GM21576 (cell line): Measurements from ENCODE around the gene ZNF343.

Experiments
- ATAC-seq: cut with Tn5 transposase; IDR thresholded peaks from one replicate; pipeline ENCODE4 v1.9.1; 2021; ENCODE audit warnings: mild to moderate bottlenecking, moderate library complexity; ENCODE audit not compliant: unreplicated experiment

ZNF343 gene

DNA sequence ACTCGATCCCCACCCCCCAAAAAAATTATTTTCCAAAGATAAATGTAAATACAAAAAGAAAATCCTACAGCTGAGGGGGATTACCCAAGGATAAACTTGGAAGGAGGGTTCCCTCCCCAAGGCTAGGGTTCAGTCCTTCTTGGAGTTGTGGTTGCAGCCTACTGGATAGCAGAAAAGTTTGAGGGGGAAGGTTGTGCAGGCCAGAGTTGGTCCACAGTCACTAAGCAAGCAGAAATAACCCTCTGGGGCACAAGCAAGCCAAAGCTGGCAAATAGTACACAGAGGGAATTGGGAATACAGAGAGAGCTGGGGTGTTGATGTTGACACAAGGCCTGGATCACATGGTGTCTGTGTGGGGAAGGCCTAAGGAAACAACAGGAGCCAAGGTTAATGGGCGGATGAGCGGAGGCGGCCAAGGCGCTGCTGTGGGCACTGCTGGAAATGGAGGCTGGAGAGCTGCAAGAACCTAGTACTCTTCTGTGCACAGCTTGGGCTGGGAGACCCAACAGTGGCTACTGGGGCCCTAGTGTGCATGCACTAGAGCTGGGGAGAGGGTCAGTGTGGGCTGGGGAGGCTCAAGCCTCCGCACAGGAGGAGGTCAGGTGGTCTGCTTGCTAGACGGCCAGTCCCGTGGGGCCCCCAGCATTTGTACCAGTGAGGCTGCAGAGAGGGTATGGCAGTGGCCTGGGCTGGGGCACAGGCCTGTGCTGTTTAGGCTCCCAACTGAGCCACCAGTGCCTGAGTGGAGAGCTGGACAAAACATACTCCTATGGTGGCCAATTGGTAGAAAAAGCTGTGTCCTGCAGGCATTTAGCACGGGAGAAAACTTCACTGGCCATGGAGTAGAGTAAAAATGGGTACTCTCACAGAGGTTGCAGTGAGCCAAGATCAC, 32.6 kb downstream of the ZNF343 start:
- ATAC-seq: no peak

DNA sequence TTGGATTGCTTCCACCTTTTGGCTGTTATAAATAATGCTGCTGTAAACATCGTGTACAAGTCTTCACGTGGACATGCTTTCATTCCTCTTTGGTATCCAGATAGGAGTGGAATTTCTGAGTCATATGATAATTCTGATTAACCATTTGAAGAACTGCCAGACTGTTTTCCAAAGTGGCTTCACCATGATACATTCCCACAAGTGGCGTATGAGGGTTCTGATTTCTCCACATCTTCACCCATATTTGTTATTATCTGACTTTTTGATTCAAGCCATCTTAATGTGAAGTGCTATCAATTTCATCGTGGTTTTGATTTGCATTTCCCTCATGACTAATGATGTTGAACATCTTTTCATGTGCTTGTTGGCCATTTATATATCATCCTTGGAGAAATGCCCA, 35.2 kb downstream of the ZNF343 start:
- ATAC-seq: no peak

DNA sequence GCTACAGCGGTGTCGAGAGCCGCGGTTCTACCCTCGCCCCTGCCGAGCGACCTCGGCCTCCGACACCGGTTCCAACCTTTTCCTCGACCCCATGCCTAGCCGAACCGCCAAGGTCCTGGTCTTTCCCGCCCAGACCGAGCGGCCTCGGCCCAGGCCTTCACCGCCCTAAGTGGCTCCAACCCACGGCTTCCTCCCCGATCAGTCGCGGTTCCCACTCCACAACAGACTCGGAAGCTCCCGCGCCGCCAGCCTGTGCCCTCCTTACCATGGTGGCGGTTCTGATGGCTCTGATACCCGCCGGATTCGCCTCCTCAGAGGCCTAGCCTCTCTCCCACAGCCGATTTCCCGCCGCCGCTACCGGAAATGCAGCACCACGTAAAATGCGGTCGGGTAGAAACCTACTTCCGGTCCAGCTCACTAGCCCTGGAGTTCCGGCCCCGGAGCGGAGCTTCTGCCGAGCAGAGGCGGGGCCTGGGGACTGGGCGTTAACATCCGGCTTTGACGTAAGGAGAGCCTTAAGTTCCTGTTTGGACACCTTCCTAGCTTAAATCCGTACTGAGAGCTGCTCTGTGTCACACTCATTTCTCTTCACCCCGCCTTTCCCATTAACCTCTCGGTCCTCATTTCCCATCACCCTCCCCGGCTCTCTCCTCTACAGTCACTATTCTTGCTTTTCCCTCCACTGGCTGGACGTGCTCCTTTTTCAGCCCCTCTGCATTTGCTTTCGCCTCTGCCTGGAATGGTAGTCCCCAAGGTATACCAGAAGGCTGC, 38.1 kb downstream of the ZNF343 start, which contains the start of gene SNRPB:
TSS of gene SNRPB (minus strand) at position 367 of the 771 bp plus-strand sequence. CDS start at position 268, 99 bp downstream.
- peak; percentile 97 for ATAC-seq

DNA sequence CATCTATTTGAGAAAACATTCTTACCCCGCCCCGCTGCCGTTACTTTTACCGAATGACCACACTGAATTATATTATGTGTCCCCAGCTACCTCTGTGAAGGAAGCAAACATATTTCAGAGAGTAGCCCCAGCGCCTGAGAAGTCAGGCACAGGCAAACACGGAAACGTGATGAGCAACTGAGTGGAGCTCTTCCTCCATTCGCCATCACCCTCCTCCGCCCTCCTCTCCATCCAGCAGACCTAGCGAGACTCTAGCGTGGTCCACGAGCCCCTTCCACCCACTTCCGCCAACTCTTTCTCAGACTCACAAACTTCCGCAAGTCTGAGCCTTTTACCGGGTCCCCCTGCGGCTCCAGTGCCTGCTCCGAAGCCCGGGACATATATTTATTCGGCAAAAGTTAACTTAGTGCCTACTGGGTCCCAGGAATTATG, 38.7 kb downstream of the ZNF343 start:
- peak; percentile 26 for ATAC-seq

DNA sequence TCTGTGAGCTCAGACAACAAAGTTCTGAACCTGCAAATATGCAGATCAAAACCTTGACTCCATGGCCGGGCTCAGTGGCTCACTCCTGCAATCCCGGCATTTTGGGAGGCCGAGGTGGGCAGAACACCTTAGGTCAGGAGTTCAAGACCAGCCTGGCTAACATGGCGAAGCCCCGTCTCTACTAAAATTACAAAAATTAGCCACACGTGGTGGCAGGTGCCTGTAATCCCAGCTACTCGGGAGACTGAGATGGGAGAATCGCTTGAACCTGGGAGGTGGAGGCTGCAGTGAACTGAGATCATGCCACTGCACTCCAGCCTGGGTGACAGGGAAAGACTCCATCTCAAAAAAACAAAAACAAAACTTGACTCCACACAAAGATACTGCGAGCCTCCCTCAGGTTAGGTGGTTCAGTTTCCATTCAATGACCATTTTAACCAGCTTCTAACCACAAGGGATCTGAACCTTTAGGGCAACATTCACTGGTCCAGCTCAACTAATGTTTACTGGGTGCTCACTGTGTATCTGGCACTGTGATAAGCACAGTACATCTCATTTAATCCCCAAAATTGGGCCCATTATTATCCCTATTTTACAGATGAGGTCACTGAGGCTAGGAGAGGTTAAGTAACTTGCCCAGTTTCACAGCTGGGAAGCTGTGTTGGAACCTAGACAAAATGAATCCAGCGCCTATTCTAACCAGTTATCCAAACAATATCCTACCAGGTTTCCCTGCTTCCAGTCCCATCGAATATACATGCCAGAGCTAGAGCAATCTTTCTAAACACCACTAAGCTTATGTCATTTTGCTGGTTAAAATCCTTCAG, 39.9 kb downstream of the ZNF343 start:
- no peak for ATAC-seq

DNA sequence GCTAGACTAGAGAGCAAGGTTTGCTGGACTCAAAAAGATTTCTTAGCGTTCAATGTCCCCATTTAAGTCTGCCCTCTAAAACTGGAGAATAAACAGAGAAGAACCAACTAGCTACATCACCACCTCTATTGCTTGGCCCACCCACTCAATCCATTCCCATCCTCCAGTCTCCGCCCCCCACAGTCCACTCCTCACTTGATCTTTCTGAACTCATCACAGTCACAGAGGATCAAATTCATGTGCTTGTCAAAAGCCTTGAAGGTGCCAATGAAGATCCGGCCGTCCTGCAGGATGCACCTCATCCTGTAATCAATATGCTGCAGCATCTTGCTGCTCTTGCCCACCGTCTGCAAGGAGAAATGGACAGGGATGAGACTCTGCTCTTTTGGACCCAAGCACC, 41.3 kb downstream of the ZNF343 start:
- ATAC-seq: no peak

DNA sequence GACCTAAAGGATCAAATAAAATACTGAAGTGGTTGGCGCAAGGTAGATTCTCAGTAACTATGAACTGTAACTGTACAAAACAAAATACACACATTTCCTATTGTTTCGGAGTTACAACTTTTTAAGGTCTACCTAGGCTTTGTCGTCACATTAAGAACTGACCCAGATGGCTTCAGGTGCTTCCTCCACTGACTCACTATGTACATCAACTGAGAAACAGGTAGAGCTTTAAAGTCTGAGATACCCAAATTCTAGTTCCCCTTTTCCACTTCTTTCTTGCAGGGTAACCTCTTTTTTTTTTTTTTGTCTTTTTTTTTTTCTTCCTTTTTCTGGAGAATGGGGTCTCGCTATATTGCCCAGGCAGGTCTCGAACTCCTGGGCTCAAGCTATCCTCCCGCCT, 43.6 kb downstream of the ZNF343 start:
- no peak for ATAC-seq

DNA sequence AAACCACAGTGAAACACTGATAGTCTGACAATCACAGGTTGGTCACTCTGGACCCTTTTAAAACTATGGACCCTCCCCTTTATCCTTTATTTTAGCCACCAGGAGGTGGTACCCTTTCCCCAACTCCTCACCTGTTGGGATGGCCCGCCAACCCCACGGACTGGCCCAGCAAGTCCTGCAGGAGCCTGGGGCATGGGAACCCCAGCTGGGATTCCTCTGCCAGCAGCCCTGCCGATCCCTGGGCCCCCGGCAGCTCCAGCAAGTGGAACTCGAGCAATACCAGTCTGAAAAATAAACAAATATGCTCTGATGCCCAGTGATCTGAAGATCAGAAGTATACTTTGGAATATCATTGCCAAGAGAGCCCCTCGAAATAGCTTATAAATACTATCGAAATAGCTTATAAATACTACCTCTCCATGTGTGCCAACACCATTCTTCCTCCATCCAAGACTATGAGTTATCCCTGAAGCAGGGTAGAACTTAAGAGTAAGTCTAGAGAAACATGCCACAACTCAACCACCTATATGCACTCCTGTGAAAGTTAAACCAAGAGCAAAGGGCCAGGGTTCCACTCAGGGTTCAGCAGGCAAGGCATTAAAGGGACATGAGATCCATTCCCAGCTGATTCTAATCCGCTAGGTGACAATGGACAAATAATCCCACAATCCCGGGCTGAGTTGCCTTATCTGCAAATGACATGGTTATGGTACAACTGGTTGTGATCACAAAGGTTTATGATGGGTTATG, 44.9 kb downstream of the ZNF343 start:
- ATAC-seq: no peak

DNA sequence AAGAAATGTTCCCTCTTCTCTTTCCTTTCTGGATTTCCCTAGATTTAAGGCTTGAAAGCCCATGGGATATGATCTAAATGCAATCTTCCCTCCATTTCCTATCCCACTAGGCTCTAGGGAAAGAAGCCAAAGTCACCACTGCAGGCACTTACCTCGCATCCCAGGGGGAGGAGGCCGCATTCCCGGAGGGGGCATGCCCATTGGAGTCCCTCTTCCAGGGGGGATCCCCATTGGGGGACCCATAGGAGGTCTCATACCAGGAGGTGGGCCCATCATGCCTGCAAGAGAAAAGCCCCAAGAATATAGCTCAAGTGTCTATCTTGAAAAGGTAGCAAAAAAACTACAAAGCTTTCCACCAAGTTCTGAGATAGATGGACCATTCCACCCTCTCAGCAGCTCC, 46.2 kb downstream of the ZNF343 start:
- no peak for ATAC-seq

DNA sequence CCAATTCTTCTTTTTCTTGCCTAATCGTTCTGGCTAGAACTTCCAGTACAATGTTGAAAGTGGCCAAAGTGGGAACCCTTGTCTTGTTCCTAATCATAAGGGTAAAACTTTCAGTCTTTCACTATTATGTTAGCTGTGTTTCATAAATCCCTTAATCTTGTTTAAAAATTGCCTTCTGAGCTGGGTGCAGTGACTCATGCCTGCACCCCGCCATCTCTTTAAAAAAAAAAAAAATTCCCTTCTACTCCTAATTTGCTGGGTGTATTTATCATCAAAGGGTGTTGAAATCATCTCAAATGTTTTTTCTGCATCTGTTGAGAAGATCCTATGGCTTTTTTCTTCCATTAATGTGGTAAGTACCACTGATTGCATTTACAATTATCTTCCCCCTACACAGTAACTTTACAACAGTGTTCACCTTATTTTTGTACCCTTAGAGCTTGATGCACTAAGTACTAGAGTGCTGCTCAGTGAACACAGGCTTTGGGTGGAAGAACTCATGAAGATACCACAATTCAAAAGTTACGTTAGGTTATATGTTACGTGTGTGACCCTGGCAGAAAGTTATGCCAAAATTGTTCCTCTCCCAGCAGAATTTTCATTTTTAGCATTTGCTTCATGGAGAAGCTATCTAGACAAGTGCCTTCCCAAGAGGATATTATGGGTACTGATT, 47.8 kb downstream of the ZNF343 start:
- no peak for ATAC-seq

DNA sequence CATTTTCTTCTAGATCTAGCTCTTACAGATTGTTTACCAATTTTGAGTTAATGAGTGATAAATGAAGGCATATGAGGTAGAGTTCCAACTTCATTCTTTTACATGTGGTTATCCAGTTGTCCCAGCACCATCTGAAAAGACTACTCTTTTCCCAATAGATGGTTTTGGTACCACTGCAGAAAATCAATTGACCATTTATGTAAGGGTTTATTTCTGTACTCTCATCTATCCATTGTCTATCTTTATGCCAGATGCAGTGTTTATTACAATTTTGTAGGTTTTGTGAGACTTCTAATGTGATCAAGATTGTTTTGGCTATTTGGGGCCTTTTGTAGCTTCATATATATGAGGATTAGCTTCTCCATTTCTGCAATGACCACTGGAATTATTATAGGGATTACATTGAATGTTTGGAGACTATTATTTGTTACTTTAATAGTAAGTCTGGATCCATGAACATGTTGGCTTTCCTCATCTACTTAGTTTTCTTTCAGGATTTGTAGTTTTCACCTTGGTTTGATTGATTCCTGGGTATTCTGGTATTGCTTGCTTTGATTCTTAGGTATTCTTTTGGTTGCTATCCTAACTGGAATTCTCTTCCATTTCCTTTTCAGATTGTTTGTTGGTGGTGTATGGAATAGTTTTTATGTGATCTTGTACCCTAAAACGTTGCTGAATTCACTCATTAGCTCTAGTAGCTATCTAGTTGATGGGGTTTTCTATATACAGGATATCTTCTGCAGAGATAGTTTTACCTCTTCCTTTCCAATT, 48.5 kb downstream of the ZNF343 start:
- ATAC-seq: no peak

DNA sequence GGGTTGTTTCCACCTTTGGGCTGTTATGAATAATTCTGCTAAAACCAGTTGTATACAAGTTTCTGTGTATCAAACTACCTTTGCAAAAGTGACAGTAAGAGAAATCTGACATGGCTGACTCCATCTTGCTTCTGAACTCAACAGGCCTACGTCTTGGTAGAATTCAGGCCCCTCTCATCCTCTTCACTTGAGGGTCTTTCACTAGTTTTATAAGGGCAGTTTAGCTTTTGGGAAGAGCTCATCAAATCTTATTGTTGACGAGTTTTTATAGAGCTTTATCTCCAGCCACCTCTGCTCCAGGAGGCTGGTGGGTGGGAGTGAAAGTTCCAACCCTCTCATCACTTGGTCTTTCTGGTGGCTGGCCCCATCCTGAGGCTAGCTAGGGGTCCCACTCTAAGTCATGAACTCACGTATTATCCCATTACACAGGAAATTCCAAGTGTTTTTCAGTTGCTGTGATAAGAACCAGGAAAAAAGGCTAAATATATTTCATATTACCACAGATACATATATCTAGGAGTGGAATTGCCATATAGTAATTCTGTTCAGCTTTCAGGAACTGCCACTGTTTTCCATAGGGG, 49.7 kb downstream of the ZNF343 start:
- ATAC-seq: no peak

DNA sequence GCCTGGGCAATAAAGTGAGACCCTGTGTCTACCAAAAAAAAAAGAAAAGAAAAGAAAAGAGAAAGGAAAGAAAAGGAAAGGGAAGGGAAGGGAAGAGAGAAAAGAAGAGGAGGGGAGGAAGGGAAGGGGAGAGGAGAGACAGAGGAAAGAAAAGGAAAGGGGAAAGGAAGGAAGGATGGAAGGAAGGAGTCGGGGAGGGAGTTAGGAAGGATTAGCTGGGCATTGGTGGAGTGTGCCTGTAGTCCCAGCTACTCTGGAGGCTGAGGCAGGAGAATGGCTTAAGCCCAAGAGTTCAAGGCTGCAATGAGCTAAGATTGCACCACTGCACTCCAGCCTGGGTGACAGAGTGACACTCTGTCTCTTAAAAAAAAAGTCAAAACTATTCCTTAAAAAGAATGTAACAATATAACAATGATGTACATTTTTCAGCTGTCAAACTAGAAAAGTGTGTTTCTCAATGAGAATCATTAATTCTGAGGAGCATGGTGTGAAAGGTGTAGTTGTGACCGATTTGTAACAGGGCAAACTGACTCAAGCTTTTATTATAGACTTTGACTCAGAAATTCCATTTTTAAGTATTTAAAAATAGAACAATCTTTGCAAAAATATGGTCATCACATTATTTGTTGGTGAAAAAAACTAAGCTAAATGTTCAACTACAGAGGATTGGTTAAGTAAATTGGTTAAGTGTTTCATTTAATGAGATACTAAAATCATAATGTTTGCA, 52.8 kb downstream of the ZNF343 start:
- no peak for ATAC-seq

DNA sequence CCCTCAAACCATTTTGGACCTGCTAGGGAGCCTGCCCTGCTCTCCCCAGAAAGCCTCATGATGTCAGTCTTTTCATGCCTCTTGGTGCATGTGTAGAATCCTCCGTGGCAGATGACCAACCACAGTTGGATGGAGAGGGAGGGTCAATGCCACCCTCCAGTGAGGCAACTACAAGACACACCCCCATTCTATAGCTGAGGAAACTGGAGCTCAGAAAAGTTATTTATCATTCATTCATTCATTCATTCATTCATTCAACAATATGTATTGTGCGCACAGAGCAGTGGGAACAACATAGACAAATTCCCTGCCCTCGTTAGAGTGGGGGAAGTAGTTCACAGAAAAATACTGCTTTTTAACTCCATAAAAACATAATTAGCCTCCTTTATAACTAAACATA, 54.9 kb downstream of the ZNF343 start:
- no peak for ATAC-seq

DNA sequence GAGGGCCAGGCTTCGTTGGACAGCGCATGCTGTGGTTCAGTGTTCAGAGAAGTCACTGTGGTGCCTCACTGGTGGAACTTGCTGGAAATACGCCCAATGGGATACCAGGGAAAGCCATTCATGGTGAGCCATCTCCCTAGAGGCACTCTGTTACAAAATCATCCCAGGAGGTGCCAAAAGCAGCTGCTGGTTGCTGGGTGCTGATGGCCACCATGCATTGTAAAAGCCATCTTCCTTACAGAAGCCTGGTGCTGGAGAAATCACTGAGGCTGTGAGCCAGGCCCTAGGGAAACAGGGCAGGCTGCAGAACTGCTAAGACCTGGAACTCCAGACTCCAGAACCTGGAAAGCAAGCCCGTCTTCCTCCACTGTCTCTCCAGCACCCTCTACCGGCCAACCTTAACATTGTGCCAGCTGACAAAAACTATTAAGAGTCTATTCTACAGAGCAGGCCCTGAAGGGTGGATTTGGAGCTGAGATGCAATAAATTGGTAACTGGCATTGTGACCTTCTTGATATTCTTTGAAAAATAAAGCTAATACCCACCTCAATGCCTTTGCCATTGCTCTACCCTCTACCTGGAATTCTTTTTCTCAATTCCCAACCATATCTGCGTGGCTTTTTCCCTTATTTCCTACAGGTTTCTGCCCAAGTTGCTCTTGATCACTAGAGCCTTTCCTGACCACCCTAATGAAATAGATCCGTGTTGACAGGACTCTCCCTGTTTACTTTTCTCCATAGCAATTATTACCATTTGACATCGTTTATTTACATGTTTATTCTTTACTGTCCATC, 56.6 kb downstream of the ZNF343 start:
- no peak for ATAC-seq

DNA sequence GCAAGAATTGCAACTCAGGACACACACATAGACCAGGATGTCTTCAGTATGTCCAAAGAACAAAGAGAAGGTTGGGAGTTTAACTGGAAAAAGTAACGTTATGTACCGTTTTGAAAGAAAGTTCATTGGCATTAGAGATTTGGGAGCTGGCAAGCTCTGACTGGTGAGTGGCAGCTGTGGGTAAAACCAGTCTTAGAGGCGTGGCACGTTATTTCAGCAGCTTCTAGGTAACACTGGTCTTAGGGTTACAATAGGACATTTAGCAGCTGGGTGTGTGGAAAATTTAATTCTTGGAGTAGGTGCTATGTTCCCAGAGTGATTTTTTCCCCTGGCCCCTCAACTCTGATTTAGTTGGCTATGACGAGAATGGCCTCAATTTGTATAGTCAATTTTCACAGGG, 57.3 kb downstream of the ZNF343 start:
- ATAC-seq: no peak

DNA sequence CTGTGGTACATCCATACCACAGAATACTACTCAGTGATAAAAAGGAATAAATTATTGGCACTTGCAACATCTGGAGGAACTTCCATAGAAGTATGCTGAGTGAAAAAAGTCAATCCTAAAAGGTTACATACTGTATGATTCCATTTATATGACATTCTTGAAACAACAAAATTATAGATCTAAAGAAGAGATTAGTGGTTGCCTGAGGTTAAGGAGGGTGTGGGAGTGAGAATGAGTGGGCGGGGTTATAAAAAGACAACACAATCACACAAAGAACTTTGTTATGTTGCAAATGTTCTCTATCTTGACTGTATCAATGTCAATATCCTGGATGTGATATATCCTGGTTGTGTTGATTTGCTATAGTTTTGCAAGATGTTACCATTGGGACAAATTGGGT, 59.3 kb downstream of the ZNF343 start:
- no peak for ATAC-seq
